Right kidney (tissue), 1 donor: ENCODE results near the gene CDKN2B-AS1.
"Not testable (repeated sequence)": the region's sequence is repeated elsewhere in the genome, so short reads cannot be mapped to it uniquely, and the experiment has no call there.

Experiments
- DNase-seq: peaks from one replicate; pipeline ENCODE4 v3.0.0-alpha.2; 2016

Gene CDKN2B-AS1

GRCh38 chr9:22044583-22044982 lies 50.0 kb downstream of the CDKN2B-AS1 start:
- DNase-seq, result no peak

DNA sequence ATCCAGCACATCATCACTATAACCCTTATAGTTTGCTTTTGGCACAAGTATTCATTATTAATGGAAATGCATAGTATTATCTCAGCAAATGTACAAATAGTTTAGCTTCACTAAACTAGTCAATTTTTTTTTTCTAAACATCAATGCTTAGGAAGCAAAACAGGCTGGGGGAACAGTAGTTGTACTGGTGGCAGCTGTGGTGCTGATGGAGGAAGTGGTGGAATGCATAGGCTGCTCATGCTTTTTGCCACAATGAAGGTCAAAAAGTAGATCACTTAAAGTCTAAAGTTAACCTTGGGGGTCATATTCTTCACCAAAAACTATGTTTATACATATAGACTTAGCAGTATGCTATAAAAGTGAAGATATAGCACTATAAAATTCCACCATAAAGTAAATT lies 50.8 kb downstream of the CDKN2B-AS1 start:
- no peak for DNase-seq

- DNase-seq, result no peak
Measured at GRCh38 chr9:22046243-22046885, 51.8 kb downstream of the CDKN2B-AS1 start.

DNA sequence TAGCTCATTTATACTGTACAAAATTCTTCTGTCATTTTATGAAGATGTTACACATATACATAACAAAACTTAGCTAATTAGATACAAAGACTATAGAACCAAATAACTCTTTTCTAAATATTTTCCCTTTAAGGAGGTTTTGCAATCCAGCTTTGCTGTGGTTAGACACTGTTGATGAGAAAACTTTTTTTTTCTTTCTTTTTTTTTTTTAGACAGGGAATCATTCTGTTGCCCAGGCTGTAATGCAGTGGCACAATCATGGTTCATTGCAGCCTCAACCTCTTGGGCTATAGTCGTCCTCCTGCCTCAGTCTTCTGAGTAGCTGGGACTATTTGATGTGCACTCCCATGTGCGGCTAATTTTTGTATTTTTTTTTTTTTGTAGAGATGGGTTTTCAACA lies 53.0 kb downstream of the CDKN2B-AS1 start:
- DNase-seq, result no peak

DNA sequence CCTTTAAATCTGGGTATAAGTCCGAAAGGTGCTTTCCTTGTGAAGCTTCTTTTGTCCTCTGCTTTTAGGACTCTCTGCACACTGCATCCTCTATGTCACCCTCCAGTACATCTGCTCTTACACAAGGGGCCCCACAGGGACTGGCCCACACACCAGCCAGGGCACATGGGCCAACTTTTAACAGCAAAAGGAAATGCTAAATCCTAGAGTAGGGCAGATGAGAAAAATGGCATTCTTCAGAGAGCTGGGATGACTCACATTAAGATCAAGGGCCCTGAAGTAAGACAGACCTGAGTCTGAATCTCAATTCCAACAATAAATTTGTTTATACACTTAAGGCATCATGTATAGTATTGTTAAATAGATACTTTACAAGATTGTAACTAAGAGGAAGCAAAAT lies 54.8 kb downstream of the CDKN2B-AS1 start:
- DNase-seq, result no peak

DNA sequence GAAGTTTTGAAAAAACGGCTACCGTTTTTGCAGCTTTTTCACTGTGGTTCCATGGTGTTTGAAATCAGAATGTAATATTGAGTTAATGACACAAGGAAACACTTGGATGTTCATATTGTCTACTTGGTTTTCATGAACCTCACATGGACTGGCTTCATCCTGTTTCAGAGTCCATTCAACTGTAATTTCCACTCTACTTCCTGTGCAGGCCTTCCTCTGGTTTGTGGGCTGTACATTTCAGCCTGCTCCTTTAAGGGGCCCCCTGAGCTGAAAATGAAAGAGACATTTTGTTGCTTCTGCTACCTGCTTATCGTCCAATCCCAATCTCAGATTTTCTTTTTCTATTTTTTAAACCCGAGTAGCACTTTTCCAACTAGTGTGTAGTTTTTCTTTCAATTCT lies 56.3 kb downstream of the CDKN2B-AS1 start:
- DNase-seq, result no peak

- no peak for DNase-seq
Measured at GRCh38 chr9:22052376-22052945, 57.9 kb downstream of the CDKN2B-AS1 start.

DNA sequence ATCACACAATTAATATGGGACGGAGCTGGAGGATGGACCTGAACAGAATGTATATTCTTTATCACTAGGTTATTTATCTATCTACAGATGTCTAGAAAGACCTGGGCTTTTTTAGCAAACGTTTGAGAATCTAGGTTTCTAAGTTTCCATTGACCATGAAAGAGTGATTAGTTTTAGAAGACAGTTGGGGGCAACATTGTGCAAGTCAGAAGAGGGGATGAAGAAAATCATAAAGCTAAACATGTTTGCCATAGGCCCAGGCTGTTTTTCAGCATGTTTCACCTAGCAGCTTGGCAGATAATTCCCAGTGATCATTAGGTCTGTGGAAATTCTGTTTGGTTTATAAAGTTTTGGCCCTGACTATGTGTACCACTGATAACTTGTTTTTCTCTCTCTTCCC lies 58.6 kb downstream of the CDKN2B-AS1 start:
- DNase-seq, result no peak

GRCh38 chr9:22054076-22054475 lies 59.5 kb downstream of the CDKN2B-AS1 start:
- DNase-seq, result no peak

DNA sequence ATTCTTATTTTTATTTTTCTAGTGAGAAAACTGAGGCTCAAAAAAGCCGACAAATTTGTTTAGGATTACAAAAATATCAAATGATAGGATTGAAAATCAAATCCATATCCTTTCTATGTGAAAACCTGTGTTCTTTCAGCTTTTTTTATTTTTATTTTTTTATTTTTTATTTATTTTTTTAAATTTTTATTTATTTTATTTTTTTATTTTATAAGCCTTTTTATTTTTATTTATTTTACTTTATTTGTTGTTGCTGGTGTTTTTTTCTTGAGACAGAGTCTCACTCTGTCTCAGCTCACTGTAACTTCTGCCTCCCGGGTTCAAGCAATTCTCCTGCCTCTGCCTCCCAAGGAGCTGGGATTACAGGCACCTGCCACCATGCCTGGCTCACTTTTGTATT lies 59.9 kb downstream of the CDKN2B-AS1 start:
- DNase-seq, result no peak

DNA sequence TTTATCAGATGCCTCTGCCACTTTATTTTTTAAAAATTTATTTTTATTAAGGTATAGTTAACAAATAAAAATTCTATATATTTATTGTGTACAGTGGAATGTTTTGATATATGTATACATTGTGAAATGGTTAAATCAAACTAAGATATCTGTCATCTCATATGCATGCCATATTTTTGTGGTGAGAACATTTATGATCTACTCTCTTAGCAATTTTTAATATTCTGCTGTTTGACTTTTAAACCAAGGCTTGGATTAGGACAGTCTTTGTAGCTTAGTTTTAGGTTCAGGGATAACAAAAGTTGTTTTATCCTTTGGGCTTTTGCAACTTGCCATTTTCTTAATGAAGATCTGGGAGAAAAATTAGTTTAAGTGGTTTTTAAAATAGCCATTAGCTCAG lies 60.5 kb downstream of the CDKN2B-AS1 start:
- DNase-seq, result no peak

DNA sequence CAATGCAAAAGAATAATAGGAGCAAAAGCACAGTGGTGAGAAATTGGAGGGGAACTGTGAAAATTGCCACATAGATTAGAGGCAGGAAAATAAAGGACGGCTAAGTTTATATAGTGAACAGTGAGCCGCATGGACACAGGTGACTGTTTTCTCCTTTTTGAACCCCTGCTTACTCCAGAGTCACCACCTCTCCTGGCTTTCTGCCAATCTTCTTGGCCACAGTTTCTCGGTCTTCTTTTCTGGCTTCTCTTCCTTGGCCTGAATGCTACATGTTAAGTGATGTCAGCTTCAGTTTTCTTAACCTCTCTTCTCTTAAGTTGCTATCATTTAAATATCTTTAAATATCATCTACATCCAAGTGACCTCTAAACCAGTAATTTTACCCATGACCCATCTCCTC lies 61.8 kb downstream of the CDKN2B-AS1 start:
- DNase-seq, result no peak

DNA sequence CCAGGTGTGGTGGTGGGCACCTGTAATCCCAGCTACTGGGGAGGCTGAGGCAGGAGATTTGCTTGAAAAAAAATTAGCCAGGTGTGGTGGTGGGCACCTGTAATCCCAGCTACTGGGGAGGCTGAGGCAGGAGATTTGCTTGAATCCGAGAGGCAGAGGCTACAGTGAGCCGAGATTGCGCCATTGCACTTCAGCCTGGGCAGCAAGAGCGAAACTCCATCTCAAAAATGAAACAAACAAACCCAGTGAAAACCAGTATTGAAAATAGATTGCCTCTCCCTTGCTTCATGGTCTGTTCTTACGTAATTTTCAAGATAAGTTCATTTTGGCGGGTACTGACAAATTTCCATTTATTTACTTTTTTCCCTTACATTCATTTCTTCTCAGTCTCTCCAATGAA lies 63.4 kb downstream of the CDKN2B-AS1 start:
- DNase-seq, result not testable (repeated sequence)

DNA sequence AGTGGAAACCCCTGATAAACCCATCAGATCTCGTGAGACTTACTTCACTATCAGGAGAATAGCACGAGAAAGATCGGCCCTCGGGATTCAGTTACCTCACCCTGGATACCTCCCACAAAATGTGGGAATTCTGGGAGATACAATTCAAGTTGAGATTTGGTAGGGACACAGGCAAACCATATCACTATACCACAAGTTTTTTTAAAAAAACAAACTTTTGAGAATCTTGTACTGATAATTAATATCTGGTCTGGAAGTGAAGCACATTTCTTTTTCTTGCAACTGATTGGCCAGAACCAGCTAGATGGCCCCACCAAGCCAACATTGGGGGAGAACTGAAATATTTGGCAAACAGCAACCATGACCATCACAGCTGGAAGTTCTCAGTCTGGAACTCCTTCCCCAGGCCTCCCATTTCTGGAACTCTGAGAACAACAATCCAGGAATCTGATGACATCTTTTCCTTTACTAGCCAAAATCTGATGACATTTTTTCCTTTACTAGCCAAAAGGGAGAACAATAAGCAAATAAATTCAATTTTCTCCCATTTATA lies 66.3 kb downstream of the CDKN2B-AS1 start:
- DNase-seq, result no peak

DNA sequence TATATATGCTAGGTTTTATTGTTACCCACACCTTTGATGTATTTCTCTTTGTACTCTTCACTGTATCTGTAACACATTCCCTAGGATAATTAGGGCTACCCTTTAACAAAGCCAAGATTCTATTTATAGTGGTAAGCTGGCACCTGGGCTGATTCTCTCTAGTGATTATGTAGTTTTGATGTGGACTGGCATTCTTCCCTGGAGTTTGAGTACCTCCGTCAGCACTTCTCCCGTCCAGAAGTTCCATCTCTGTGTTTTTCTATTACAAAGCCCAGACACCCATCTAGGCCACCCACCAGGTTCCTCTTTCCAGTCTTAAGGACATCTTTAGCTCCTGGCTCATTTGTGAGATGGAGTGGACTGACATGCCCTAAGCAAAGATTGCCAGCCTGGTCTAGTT lies 70.4 kb downstream of the CDKN2B-AS1 start:
- DNase-seq, result no peak

DNA sequence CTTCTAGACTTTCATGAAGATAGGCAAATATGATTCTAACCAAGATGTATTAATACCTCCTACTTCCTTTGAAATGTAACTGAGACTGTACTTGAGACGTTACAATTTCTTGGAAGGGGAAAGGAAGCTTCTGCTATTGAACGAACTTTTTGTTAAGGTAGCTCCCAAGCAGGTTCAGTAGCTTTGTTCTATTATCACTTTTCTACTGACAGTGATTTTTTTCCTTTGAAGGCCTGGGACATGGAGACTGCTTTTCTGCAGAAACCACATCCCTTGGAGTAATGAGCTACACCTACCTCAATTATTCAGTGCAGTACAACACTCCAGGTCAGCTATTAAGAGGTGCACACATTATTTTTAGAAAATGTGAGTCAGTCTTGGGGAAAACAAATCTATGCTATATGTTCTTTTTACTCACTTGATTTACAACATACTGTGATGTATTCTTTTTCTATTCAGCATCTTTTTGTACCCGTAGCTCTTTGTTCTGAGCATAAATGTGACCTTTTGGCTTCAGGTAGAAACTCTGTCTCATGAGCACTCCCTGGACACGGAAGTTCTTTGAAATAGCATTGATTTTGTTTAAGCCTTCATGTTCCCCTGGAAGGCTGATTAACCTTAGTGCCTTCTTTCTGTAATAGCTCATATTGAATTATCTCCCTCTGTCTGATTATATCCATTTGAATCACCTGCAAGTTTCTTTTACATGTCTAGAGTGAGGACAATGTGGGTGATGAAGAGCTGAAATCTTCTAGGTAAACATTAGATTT lies 71.0 kb downstream of the CDKN2B-AS1 start:
- no peak for DNase-seq

- DNase-seq, result no peak
Measured at GRCh38 chr9:22067196-22067595, 72.6 kb downstream of the CDKN2B-AS1 start.

- DNase-seq, result no peak
Measured at GRCh38 chr9:22068369-22068768, 73.8 kb downstream of the CDKN2B-AS1 start.

- DNase-seq, result no peak
Measured at GRCh38 chr9:22073349-22073748, 78.8 kb downstream of the CDKN2B-AS1 start.

- no peak for DNase-seq
Measured at GRCh38 chr9:22078081-22078480, 83.5 kb downstream of the CDKN2B-AS1 start.

- no peak for DNase-seq
Measured at GRCh38 chr9:22079873-22080341, 85.3 kb downstream of the CDKN2B-AS1 start.

DNA sequence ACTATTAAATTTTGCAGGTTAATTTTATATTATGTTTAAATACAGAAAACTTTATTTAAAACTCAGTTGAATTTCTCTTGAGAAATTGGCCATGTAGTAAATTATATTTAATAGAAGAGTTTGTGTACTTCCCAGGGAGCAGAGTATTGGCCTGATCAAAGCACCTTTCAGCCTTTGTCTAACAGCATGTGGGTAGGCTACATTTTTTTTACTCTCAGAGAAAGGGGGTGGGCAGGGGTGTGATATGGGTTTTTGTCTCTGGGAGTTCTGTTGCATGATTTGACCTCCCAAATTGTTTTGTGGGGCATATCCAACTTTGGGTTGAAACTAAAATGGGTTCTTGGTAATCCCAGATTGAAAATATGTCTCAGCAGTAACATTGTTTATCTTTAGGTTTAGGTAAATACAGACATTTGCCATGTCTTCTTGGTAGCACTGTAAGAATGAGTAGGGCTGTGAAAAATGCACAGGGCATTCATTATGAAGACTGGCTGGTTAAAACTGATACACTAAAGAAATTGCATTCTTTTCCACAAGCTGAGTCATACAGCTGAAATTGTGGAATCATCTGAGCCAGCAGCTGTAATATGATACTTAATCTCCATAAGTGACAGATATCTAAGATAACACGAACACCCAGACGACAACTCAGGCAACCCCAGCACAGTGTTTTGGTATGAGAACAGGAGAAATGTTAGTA lies 89.9 kb downstream of the CDKN2B-AS1 start:
- DNase-seq, result no peak
